Colonic mucosa (tissue), 4 donors: ENCODE data around the gene TEPSIN. TPM values are rescaled to one million over a fixed set of nuclear protein-coding genes. Genes with fewer than 3 reads are reported as not detected.
A peak's percentile ranks its signal among the peaks of the same experiment; 100 is the strongest.

Experiments
- DNase-seq: peaks from one replicate; pipeline ENCODE4 v3.0.0-alpha.2; 2020
- H3K27ac ChIP-seq: fragments of 200-600 bp; one replicate; pipeline ENCODE4 v1.8.0; 2021
- H3K27me3 ChIP-seq: fragments of 200-600 bp; one replicate; pipeline ENCODE4 v1.8.0; 2021
- H3K36me3 ChIP-seq: fragments of 200-600 bp; one replicate; pipeline ENCODE4 v1.8.0; 2021
- H3K4me1 ChIP-seq: fragments of 200-600 bp; one replicate; pipeline ENCODE4 v1.8.0; 2021; ENCODE audit warnings: mild to moderate bottlenecking
- H3K4me3 ChIP-seq: fragments of 200-600 bp; one replicate; pipeline ENCODE4 v1.8.0; 2021
- H3K9ac ChIP-seq, 2 donors: one replicate each; pipeline ENCODE4 v1.7.0; 2013; ENCODE audit warnings: control low read depth in 2 of 2, low read depth in 2 of 2, low read length in 2 of 2
- H3K9me3 ChIP-seq: fragments of 200-600 bp; one replicate; pipeline ENCODE4 v1.8.0; 2021
- CTCF ChIP-seq: fragments of 200-600 bp; IDR thresholded peaks from one replicate; pipeline ENCODE4 v1.8.0; 2022; ENCODE audit warnings: antibody characterized with exemption, mild to moderate bottlenecking
- intact Hi-C: fragments of 100-400 bp; cut with DNase I; formaldehyde crosslinking; loops from one replicate; pipeline ENCODE4 v1.14.1; 2022
- total RNA-seq, 2 donors: library from RNA; stranded (reverse); fragmentation: NEBNext Ultra II Directional in 1 of 2; extraction: Animal tissue kit (Norgen Biotek cat#: 25700) in 1 of 2; gene quantifications; one replicate each; pipeline ENCODE4 v1.2.1, GENCODE V29; 2021
- donor health status: healthy.
- donor health status: DM: no; HTN: no; CAD: no.
- donor health status: DM: no; HTN: no; CAD: no.

The TEPSIN gene
- total RNA-seq, 2 donors from 2014 or later: 29.3 to 46.7 TPM

GRCh38 chr17:81254955-81255717, 16.3 kb upstream of the TEPSIN start:
- Histone ChIP-seq H3K36me3 (peaks cover 14% of the 10 kb centered on the region), H3K4me3 (no peak overlapping the region), H3K9ac (peak overlapping the region in 1 of 2 donors; percentile 2), H3K27ac (peak overlapping the region; percentile 12), H3K4me1 (peaks cover 41% of the 10 kb centered on the region), H3K27me3 (no peaks in the 10 kb centered on the region), H3K9me3 (no peaks in the 10 kb centered on the region)
- intact Hi-C loops: loop anchor here (5.0 kb wide), 1 partner anchor 347 kb away; no protein-coding TSS in a partner anchor
- DNase-seq: peak; percentile 90
- peak; percentile 31 for TF ChIP-seq CTCF

GRCh38 chr17:81253358-81254131, 14.7 kb upstream of the TEPSIN start:
- Histone ChIP-seq H3K9ac (no peak overlapping the region), H3K27ac (no peak overlapping the region), H3K36me3 (peaks cover 2% of the 10 kb centered on the region), H3K27me3 (no peaks in the 10 kb centered on the region), H3K4me3 (no peak overlapping the region), H3K4me1 (peaks cover 41% of the 10 kb centered on the region), H3K9me3 (no peaks in the 10 kb centered on the region)
- peak; percentile 70 for TF ChIP-seq CTCF
- peak; percentile 55 for DNase-seq
- intact Hi-C loops: loop anchor here (2.0 to 5.0 kb wide), 2 partner anchors 231 to 349 kb away; no protein-coding TSS in a partner anchor

DNA sequence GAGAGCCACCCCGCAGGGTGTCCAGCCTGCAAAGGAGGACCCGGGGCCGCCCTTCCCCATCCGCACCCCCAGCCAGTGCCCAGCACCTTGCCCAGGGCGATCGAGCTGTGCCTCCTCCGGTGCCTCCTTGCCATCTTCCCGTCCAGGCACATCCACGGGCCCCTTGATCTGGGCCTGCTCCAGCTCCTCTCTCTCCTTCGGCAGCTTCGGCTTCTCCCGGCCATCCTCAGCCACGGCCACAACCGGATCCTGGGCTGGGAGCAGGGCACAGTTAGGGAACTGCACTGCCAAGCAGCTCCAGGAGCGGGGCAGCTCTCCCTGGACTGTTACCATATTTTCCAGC, 14.1 kb upstream of the TEPSIN start:
- no peaks in the 10 kb centered on the region for H3K27me3 ChIP-seq
- no peak overlapping the region for H3K4me3 ChIP-seq
- no peak overlapping the region for H3K27ac ChIP-seq
- DNase-seq: no peak
- H3K9me3 ChIP-seq: no peaks in the 10 kb centered on the region
- H3K4me1 ChIP-seq: peaks cover 41% of the 10 kb centered on the region
- no peak overlapping the region for H3K9ac ChIP-seq
- TF ChIP-seq CTCF: no peak
- intact Hi-C loops: loop anchor here (2.0 to 5.0 kb wide), 2 partner anchors 232 to 349 kb away; no protein-coding TSS in a partner anchor
- H3K36me3 ChIP-seq: no peaks in the 10 kb centered on the region

- no peak for DNase-seq
- peaks cover 41% of the 10 kb centered on the region for H3K4me1 ChIP-seq
Measured at GRCh38 chr17:81252326-81252986, 13.6 kb upstream of the TEPSIN start.

More at GRCh38 chr17:81252326-81252986, 13.6 kb upstream of the TEPSIN start:
- intact Hi-C loops: loop anchor here (2.0 to 5.0 kb wide), 2 partner anchors 232 to 350 kb away; no protein-coding TSS in a partner anchor
- no peak overlapping the region for H3K9ac ChIP-seq
- no peak overlapping the region for H3K4me3 ChIP-seq
- H3K9me3 ChIP-seq: no peaks in the 10 kb centered on the region
- H3K27ac ChIP-seq: peak overlapping the region; percentile 39
- no peaks in the 10 kb centered on the region for H3K27me3 ChIP-seq
- H3K36me3 ChIP-seq: no peaks in the 10 kb centered on the region
- no peak for TF ChIP-seq CTCF
